ENCODE measurements around the gene ATXN10.
A peak's percentile ranks its signal among the peaks of the same experiment; 100 is the strongest.

ATXN10 gene

GRCh38 chr22:45865561-45866125, 194.0 kb downstream of the ATXN10 start:
- DNase-seq = no peak

GRCh38 chr22:45866126-45866645, 194.6 kb downstream of the ATXN10 start:
- no peak for DNase-seq

DNA sequence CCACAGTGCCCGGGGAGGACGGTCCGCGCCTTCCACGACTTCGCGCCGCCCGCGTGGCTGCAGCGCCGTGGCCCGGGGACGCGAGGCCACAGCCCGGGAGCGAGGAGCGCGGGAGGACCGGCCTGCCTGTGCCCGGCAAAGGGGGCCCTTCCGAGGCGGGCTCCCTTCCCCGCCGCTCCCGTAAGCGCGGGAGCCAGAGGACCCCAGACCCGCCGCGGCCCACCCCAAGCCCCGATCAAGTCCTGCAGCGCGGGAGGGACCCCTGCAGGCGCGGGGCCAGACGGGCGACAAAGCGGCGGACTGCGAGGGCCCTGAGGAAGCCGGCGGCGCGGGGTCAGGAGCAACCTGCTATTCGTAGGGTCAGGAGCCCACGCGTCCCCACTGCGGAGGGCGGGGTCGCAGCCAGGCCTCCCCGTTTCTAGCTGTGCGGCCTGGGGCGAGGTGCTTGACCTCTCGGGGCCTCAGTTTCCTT, 195.0 kb downstream of the ATXN10 start:
- DNase-seq = no peak

- DNase-seq = no peak
Observed at GRCh38 chr22:45867118-45867905, 195.7 kb downstream of the ATXN10 start.

- no peak for DNase-seq
Observed at GRCh38 chr22:45867906-45868555, 196.4 kb downstream of the ATXN10 start.

- no peak for DNase-seq
Observed at GRCh38 chr22:45868571-45869339, 197.1 kb downstream of the ATXN10 start.

DNA sequence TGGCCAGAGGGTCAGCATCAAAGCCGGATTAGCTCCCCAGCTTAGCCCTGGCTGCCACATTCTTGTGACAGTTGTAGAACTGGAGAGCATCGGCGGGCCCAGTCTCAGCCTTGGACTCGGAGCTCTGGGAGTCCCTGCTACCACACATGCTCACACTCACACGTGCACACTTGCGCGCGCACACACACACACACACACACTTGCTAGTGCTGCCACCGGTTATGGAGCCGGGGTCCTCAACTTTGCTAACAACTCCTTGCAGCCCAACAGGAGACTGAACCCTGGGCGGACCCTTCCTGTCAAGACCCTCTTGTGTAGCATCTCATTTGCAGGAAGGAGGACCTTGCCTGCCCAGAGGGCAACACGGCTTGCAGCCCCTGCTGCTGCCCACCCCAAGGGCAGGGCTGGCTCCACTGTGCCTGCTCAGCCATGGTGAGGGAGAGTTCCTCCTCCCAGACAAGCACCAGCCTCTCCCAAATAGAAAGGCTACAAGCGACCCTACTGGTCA, 197.8 kb downstream of the ATXN10 start:
- DNase-seq = no peak

- no peak for DNase-seq
Observed at GRCh38 chr22:45870011-45870410, 198.4 kb downstream of the ATXN10 start.

- DNase-seq = no peak
Observed at GRCh38 chr22:45871721-45872120, 200.1 kb downstream of the ATXN10 start.

- no peak for DNase-seq
Observed at GRCh38 chr22:45872659-45873263, 201.1 kb downstream of the ATXN10 start.

DNA sequence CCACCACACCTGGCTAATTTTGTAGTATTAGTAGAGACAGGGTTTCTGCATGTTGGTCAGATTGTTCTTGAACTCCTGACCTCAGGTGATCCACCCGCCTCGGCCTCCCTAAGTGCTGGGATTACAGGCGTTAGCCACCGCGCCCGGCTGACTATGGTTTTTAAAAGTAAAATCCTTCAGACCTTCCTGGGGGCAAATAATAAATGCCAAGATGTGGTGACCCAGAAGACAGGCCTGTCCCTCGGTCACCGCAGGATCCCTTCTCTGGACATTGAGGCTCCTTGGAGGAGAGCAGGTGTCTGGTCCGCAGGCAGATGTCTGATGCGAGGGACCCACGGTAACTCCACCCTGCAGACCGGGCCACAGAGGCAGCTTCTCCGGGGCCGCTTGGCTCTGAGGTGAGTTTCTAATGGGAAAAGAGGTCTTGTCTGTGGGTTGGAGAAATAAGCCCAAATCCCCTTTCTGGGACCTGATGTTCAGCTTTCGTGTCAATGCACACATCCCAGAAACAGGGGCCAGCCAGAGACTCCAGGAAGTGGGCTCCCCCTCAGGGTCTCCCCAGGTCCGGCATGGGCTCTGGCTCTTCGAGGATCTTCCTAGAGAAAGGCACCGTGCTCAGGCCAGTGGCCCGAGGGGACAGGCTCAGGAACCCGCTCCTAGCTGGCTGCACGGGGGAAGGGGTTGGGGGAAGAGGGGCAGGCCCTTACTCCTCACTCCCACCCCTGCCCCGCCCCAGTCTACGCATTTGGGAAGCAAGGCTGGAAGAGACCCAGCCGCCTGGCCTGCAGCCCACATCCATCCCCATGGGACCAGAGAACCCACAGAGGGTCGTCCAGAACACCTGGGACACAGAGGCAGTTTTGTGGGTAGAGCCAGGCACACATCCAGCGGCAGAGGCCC, 204.8 kb downstream of the ATXN10 start:
- DNase-seq = no peak

DNA sequence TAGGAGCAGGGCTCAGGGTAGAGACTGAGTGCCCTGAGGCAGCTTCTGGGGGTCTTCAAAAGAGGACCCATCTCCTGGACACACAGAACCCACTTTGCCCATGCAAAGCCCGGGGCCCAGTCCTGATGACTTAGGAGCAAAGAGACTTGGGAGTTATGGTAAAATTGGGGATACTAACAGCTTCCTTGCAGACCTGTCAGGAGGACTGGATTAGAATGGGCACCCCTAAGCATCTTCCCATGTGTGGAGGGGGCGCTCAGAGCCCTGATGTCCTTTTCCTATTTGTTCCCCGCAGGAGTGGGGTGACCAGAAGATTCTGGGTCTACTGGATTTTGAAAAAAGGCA, 205.4 kb downstream of the ATXN10 start:
- no peak for DNase-seq

GRCh38 chr22:45877651-45878050, 206.0 kb downstream of the ATXN10 start:
- DNase-seq = no peak

- DNase-seq = peak; percentile 49
Observed at GRCh38 chr22:45878051-45878781, 206.6 kb downstream of the ATXN10 start.

- DNase-seq = peak; percentile 28
Observed at GRCh38 chr22:45878901-45879551, 207.4 kb downstream of the ATXN10 start.

DNA sequence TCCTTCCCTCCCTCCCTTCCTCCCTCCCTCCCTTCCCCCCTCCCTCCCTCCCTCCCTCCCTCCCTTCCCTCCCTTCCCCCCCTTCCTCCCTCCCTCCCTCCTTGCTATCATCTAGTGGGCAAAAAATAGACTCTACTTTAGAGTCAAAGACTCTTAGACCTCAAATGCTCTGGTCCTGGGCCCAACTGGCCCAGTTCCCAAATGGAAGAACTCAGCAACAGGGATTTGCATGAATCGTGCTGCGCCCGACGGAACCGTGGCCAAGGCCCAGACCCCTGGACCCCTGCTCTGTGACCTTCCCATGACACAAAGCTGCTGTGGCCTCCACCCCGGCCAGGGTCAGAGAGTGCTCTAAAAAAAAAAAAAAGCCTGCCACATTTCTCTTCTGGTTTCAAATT, 207.9 kb downstream of the ATXN10 start:
- DNase-seq = no peak

GRCh38 chr22:45880091-45880715, 208.6 kb downstream of the ATXN10 start:
- DNase-seq = no peak

DNA sequence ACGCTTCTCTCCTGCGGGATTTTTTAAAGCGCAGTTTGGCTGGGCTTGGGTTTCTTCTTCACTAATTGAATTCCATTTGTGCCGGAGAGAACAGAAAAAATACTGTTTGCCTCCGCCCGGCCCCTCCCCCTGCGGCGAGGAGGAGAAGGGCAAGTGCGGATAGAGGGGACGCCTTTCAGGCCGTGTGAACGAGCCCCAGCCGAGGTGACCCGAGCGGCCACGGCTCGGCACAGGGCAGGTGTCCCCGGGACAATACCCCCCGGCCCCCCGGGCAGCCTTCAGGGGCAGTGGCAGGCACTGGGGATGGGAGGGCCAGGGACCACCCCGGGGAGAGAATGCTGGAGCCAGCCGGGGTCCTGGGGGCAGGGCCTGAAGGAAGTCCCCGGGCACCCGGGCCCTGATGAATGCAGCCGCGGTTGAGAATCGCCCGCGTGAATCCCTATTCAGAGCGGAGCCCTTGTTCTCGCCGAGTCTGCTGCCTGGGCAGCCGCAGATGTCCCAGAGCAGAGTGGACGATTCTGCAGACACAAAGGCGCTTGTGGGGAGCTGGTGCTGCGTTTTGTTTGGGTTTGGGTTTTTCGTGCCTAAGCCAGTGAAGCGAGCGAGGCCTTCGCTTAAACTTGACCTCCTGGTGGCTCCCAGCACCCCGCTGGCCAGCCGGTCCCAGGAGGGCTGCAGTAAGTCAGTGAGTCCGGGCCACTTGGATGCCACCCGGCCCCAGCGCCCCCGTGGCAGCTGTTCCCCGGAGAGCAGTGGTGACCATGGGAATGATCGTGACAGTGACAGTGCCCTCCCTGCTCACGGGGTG, 209.3 kb downstream of the ATXN10 start:
- peak; percentile 32 for DNase-seq

DNA sequence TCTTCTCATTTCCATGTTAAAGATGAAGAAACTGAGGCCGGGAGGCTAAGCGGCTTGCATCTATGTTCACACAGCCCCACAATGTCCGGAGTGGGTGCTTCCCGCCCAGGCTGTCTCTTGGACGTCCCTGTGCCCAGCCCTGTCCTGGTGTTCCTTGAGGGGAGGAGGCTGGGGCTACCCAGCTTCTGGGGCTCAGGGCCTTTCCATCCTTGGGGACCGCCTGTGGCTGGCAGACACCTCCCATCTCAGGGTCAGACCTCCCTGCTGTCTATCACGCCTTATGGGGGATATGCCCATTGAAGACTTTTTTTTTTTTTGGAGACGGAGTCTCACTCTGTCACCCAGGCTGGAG, 209.9 kb downstream of the ATXN10 start:
- no peak for DNase-seq
